ENCODE measurements around the gene PEX11B. TPM values are rescaled to one million over a fixed set of nuclear protein-coding genes. Genes with fewer than 3 reads are reported as not detected.
"Not testable (repeated sequence)": the region's sequence is repeated elsewhere in the genome, so short reads cannot be mapped to it uniquely, and the experiment has no call there.

The PEX11B gene
- polyA plus RNA-seq, 4 donors, result 37.2 to 60.5 (median 54.1) TPM

DNA sequence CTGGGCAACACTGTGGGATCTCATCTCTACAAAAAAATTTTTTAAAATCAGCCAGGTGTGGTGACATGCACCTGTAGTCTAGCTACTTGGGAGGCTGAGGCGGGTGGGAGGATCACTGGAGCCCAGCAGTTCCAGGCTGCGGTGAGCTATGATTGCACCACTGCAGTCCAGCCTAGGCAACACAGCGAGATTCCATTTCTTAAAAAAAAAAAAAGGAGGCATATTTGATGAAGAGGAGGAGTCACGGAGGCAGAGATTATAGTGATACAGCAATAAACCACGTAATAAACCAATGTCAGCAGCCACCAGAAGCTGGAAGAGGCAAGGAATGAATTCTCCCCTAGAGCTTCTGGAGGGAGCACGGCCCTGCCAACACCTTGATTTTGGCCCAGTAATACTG lies 35.3 kb upstream of the PEX11B start:
- DNase-seq (ENCODE audit: low read depth in 4 of 4, low spot score in 3 of 4), result no peak

DNA sequence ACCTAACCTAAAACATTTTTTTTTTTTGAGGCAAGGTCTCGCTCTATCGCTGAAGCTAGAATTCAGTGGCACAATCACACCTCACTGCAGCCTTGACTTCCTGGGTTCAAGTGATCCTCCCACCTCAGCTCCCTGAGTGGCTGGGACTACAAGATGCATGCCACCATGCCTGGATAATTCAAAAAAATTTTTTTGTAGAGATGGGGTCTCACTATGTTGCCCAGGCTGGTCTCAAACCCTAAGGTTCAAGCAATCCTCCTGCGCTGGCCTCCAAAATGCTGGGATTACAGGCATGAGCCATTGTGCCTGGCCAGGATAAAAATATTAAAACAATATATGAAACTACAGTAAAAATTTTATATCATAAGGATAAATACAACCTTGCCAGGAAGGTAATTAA lies 34.4 kb upstream of the PEX11B start:
- no peak for DNase-seq (ENCODE audit: low read depth in 4 of 4, low spot score in 3 of 4)

DNA sequence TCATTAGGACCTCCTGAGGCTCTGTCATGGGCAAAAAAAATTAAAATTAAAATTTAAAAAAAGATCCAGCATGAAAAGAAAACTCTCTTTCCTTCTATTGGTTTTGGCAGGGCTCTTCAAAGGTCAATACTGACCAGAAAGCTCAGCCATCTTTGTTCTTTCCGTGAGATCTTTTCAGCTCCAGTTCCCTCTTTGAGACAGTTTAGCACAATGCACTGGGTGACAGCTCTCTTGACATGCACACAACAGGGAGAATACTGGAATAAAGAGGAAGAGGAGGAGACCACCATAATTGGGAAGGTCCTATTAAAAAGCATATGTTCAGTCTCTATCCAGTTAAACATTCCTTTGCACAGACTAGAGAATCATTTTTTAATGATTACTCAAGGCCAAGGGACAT lies 33.0 kb upstream of the PEX11B start:
- DNase-seq (ENCODE audit: low read depth in 4 of 4, low spot score in 3 of 4), result no peak

DNA sequence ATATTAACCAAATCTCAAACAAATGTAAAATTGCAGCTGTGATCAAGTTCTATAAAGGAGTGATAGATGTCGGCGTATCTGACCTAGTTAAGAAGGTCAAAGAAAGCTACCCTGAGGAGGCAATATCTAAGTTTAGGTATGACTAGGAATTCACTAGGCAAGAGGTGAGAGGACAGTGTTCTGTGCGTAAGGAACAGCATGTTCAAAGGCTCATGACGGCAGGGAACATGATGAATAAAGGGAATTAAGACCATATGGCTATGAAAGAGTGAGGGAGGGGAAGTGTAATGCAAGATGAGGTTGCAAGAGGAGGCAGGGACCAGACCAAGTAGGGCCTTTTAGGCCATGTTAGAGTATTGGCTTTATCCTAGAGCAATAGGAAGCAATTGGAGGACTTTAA lies 30.7 kb upstream of the PEX11B start:
- DNase-seq (ENCODE audit: low read depth in 4 of 4, low spot score in 3 of 4), result no peak

DNA sequence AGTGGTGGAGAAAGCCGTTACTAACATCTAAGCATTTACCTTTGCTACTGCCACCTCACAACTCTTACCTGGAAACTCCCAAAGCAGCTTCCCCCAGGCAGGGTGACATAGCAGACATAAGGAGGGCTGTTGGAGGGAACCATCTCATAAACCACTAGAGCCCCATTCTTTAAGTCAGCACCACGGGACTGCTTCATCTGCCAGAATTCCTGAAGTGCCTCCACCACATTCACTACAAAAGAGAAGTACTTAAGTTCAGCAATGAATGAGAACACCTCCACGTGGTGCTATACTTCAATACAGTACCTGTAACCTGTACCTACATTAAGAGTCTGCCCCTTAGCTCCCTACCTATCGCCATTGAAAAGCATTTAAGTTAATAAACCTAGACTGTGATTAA lies 29.0 kb upstream of the PEX11B start:
- DNase-seq (ENCODE audit: low read depth in 4 of 4, low spot score in 3 of 4), result no peak

DNA sequence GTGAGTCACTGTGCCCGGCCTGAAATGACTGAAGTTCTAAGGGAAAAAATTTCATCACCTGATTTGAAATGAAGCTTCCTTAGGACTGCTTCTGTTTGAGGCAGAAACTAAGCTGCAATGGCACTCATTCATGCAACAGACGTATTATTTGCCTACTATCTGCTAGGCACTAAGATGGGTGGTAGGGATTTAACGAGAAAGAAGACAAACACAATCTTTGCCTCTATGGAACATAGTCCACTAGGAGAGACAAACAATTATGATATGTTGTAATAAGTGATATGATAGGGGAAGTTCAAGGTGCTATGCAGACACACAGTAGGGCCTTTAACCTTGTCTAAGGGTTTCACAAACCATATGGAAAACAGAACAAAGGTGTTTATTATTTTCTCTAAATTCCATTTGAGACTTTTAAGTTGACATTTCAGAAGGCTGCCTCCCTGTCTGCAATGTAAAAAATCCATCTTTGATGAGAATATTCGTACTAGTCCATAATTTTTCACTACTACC lies 28.0 kb upstream of the PEX11B start:
- no peak for DNase-seq (ENCODE audit: low read depth in 4 of 4, low spot score in 3 of 4)

DNA sequence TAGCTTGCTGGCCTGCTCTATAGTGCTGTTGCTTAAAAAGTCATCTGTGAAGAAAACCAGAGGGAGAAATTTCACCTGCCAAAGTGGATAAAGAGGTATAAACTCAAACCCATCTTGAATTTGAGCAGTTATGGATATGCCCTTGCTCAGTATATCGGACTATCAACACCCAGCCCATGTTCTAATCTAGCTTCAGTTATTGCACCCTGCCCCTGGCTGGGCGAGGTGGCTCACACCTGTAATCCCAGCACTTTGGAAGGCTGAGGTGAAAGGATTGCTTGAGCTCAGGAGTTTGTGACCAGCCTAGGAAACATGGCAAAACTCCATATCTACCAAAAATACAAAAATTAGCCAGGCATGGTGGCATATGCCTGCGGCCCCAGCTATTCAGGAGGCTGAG lies 26.0 kb upstream of the PEX11B start:
- no peak for DNase-seq (ENCODE audit: low read depth in 4 of 4, low spot score in 3 of 4)

DNA sequence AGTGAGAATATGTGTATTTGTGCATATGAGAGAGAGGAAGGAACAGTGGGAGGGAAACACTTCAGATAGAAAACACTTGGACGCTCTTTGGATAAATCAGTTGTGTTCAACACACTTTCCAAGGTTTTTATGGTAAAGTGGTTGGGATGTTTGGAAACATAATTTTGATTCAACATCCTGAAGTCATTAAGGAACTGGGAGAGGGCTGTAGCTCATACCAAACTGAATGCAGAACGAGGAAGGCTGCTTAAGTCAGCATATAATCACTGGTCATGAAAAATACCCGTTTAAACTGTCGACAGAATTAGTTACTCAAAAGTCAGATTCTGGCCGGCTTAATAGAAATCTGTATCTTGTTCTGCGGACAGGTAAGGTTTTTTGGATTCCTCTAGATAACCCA lies 24.4 kb upstream of the PEX11B start:
- DNase-seq (ENCODE audit: low read depth in 4 of 4, low spot score in 3 of 4), result no peak

DNA sequence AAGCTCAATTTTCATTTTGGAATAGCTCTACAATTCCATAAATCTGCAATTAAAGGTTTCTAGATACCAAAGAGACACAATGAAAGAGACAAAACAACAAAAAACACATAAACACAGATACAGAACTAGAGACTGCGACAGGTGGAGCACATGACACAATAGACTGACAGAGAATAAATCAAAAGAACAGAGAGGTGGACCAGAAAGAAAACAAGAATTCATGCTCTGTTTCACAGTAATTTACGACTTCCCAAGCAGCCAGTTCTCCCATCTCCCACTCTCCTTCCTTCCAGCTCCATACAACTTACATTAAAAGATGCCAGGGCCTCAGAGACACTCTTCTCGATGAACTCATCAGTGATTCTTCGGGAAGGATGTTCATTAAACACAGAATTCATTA lies 23.9 kb upstream of the PEX11B start:
- no peak for DNase-seq (ENCODE audit: low read depth in 4 of 4, low spot score in 3 of 4)

DNA sequence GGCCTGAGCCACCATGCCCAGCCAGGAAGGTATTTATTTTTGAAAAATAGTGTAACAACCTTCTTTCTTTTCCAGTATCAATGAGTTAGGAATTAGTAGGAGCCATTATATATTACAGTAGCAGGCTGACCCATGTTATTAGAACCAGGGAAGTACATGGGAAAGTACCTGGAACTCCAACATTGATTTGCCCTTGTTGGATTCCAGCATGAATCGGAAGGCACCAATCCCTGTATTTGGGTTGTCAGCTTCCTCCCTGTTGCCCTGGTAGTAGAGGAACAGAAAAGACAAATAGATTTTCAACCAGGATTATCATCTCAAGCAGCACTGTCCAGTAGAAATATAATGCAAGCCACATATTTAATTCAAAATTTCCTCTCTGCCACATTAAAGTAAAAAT lies 18.9 kb upstream of the PEX11B start:
- no peak for DNase-seq (ENCODE audit: low read depth in 4 of 4, low spot score in 3 of 4)

DNA sequence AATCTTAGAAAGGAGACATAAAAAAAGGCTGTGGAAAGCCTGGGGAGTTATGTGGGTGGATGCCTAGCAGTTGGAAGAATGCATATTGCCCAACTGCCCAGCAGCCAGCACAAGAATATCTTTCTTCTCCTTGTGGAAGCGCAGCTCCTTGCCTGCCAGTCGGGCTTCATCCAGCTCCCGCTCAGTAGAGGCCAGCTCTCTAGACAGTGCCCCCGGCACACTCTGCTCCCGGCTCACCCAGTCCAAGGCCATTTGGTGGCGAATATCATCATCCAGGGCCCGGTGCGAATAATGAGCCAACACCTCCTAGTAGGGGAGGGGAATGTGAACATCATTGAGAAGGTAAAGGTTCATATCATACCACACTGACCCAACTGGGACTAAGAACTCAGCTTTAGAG lies 17.7 kb upstream of the PEX11B start:
- no peak for DNase-seq (ENCODE audit: low read depth in 4 of 4, low spot score in 3 of 4)

DNA sequence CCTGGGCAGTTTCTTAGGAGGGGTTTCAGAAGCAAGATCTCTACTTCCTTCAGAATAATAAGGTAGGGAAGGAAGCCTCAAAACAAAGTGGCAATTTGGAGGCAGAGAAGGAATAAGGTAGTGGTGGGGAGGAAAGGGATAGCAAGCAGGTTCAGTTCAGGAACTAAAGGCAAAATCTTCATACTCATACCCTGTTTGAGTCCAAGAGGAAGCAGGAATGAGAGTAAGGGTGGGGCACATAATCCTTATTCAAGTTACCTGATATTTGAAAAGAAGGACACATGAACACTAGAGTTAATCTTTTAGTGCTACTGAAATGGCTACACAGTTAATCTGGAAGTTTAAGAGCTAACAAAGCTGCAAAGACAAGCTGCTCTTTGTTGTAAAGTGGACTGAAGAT lies 17.2 kb upstream of the PEX11B start:
- DNase-seq (ENCODE audit: low read depth in 4 of 4, low spot score in 3 of 4), result no peak

DNA sequence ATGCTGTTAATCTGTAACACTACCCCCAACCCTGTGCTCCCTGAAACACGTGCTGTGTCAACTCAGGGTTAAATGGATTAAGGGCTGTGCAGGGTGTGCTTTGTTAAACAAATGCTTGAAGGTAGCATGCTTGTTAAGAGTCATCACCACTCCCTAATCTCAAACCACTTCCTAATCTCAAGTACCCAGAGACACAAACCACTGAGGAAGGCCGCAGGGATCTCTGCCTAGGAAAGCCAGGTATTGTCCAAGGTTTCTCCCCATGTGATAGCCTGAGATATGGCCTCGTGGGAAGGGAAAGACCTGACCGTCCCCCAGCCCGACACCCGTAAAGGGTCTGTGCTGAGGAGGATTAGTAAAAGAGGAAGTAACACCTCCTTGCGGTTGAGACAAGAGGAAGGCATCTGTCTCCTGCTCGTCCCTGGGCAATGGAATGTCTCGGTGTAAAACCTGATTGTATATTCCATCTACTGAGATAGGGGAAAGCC lies 14.0 kb upstream of the PEX11B start:
- not testable (repeated sequence) for DNase-seq (ENCODE audit: low read depth in 4 of 4, low spot score in 3 of 4)

DNA sequence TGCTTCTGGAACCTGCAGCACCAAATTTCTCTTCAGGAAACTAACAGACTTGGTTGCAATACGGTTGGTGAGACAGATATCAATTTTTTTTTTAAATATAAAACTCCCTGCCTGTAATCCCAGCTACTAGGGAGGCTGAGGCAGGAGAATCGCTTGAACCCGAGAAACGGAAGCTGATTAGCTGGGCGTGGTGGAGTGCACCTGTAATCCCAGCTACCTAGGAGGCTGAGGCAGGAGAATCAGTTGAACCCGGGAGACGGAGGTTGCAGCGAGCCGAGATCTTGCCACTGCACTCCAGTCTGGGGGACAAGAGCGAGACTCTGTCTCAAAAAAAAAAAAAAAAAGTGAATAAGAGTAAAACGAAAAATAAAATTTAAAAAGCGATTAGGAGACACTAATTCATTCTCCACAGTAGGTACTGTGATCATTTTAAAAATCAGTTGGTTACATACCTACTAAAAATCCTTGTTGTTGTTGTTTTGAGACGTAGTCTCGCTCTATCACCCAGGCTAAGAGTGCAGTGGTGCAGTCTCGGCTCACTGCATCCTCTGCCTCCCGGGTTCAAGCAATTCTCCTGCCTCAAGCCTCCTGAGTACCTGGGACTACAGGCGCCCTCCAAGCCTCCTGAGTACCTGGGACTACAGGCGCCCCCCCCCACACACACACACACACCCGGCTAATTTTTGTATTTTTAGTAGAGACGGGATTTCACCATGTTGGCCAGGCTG lies 9.6 kb upstream of the PEX11B start:
- no peak for DNase-seq (ENCODE audit: low read depth in 4 of 4, low spot score in 3 of 4)

DNA sequence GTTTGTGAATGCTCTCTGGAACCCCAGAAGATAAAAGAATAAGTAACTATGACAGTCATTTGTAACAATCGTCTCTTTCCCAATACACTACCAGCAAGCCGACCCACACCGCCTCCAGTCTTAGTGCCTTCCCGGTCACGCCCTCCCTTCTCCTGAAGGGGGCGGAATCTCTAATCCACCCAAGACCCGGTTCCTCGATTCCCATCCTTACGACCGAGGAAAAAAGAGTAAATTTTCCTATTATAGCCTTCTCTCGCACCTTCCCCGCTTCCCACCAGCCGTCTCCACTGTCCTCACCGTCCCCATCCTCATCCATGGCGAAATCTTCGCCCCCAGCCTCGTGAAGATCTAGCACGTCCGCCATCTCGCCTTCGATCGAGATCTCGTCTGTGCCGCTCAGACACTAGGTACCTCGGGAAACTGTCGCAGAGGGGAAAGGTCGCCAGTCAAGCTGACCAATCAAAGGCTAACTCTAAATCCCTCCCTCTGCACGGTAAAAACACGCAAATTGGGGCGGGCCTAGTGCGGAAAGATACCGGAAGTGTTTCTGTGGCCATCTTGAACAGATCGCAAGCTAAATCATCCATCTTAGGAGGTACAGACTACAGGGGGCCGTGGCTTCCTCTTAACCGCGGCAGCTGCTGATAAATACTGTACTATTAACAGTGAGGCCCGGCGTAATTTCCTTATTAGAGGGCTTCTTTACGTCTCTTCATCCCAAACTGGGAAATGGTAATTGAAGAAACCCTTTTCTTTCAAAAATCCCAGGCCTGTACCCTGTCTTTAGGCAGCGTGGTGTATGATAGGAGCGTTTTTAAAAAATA lies 8.8 kb upstream of the PEX11B start, which contains the start of gene RBM8A:
Gene RBM8A (minus strand): TSS at position 422 of the 824 bp plus-strand sequence. CDS start 58 bp downstream, at position 364.
- peak; percentile 96 to 98 (median 98) for DNase-seq (ENCODE audit: low read depth in 4 of 4, low spot score in 3 of 4)

DNA sequence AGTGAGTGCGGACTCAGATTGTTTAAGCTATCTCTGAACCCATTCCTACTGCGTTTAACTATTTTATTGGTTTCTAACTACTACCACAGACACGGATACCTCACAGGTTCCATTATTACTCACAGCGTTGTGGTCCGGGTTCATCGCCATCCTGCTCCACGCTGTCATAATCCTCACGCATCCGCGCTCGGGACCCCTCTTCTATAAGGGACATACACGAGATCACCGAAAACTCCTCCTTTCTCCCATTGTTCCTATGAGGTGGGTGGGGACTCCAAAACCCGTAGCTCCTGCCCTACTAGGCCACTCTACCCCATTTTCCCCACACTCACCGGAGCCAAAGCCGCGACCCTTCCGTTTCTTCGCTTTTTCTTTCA lies 8.2 kb upstream of the PEX11B start:
- DNase-seq (ENCODE audit: low read depth in 4 of 4, low spot score in 3 of 4), result no peak

DNA sequence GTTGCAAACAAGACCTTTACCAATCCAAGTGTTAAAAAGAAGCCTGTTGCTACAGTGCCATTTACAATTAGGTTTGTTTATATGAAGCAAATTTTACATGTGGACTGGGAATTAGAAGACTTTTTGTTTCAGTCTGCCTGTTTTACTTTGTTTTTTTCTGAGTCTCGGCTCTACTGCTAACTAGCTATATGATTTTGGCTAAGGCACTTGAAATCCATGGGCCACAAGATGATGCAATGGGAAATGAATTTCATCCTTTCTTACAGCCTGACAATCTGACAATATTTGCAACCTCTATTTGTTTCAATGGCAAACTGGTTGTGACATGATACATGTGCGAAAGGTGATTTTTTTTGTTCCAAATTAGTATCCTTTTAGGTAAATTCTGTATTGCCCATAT lies 3.7 kb upstream of the PEX11B start:
- no peak for DNase-seq (ENCODE audit: low read depth in 4 of 4, low spot score in 3 of 4)

DNA sequence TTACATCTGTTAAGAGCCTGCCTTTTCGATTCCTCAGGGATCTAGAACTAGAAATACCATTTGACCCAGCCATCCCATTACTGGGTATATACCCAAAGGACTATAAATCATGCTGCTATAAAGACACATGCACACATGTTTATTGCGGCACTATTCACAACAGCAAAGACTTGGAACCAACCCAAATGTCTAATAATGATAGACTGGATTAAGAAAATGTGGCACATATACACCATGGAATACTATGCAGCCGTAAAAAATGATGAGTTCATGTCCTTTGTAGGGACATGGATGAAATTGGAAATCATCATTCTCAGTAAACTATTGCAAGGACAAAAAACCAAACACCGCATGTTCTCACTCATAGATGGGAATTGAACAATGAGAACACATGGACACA lies 1.8 kb upstream of the PEX11B start:
- not testable (repeated sequence) for DNase-seq (ENCODE audit: low read depth in 4 of 4, low spot score in 3 of 4)

DNA sequence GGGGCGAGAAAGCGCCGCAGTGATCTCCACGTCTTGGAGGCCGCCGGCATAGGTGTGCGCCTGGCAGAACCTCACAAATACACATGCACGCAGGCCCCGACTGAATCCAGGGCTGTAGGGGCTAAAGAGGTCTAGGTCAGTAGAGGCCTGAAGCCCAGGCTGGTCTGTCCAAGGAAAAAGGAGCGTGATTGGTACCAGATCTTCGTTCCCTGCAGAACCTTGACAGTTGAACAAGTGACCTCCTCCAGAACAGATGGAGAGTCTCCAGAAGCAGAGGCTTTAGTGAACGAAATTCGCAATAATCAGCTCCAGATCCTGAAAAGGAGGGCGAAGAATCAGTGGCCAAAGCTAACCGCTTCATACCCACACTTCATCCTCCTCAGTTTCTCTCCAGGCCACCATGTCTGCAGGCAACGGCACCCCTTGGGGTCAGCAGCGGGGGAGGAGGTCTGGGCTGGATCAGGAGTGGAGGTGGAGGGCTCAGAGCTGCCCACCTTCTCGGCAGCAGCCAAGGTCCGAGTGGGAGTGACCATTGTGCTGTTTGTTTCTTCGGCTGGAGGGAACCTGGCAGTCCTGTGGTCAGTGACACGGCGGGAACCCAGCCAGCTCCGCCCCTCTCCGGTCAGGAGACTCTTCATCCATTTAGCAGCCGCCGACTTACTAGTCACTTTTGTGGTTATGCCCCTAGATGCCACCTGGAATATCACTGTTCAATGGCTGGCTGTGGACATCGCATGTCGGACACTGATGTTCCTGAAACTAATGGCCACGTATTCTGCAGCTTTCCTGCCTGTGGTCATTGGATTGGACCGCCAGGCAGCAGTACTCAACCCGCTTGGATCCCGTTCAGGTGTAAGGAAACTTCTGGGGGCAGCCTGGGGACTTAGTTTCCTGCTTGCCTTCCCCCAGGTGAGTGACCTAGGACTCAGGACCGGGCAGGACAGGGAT lies 749 bp upstream of the PEX11B start:
- peak in 1 of 4 donors; percentile 12 for DNase-seq (ENCODE audit: low read depth in 4 of 4, low spot score in 3 of 4)

DNA sequence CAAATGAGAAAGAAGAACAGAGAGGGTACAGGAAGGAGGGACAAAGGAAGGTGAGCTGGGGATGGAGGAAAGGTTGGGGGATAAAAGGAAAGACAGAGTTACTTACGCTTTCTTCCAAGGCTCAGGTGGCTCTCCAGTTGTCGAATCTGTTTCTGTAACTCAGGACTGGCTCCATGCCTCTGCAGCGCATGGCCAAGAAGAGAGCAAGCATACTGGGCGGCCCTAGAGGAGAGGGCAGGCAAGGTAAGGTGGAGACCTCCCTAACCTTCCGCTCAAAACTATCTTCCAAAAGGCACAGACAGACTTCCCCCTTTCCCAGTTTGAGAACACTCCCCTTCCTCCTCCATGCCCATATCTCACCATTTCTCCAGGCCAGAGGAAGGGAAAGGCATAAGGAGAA lies 922 bp downstream of the PEX11B start:
- DNase-seq (ENCODE audit: low read depth in 4 of 4, low spot score in 3 of 4), result no peak

DNA sequence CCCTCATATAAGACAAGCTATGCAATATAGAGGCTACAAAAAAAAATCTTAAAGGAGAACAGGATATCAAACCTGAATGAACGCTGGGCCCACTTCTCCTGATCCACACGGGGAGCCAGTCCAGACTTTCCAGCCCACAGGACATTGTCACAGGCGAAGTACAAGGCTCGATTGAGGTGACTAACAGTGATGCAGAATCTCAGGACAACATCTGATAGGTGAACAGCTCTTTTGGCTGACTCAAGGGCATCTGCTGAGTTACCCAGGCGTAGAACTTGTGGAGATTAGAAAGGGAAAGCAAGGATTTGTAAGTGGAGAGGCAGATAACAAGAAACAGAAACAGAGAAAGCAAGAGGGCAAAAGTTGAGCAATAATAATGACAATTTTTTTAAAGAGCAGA lies 1.8 kb downstream of the PEX11B start:
- DNase-seq (ENCODE audit: low read depth in 4 of 4, low spot score in 3 of 4), result no peak
